Measurements from ENCODE around the gene NEK4.

DNA sequence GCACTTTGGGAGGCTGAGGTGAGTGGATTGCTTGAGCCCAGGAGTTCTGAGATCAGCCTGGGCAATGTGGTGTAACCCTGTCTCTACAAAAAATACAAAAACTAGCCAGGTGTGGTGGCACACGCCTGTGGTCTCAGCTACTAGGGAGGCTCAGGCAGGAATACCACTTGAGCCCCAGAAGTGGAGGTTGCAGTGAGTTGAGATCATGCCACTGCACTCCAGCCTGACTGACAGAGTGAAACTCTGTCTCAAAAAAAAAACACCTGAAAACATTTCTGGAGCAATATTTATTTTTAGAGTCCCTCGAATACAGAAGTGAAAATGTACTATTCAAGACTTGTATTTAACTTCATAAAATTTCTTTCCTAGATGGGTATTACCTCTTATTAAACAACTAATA is 60.2 kb downstream of the NEK4 start:
- TF ChIP-seq GATA2 (IDR thresholded peaks at IDR 0.05; ENCODE audit: low read depth, low read length) (no peak), GATA3 (IDR thresholded peaks at IDR 0.05; ENCODE audit: low read depth, low read length) (no peak)

All from SH-SY5Y (cell line).